Femur (tissue), 1 donor: ENCODE results near the gene PLAAT2.
"Not testable (repeated sequence)": the region's sequence is repeated elsewhere in the genome, so short reads cannot be mapped to it uniquely, and the experiment has no call there.

Experiments
- DNase-seq: peaks from one replicate; pipeline ENCODE4 v3.0.0-alpha.2; 2017

Gene PLAAT2

GRCh38 chr11:63547061-63547460 lies 16.1 kb downstream of the PLAAT2 start:
- DNase-seq = no peak

DNA sequence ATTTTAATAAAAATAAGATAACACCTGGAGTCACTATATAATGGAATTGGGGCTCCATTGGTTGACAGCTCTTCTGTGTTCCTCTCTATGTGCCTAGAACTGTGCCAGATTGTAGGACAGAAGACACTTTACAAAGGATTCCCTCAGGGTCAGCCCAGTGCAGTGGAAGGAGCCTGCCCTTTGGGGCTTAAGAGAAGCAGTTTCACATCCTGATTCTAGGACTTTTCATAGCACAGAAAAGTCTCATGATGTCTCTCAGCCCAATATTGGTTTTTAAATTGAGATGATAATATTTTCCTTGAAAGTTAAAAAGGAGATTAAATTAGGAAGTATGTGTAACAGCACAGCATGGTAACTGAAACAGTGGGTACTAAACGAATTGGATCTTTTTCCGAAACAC lies 19.5 kb downstream of the PLAAT2 start:
- DNase-seq = no peak

DNA sequence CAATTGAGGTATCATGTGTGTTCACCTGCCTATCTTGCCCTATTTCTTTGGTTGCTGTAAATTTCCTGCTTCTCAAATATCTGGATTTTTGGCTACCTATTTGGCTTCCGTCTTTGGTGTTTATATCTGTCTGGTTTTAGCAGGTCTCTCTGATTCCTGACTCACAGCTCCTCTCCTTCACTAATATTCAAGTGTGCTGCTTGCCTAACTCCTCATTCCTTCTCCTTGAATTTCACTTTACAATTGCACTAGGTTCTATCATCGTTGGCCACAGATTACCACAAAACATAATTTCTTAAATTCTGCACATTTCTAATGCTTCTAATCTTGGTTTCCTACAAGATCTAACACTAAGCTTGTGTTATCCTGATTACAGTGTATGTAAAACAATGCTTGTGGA lies 20.7 kb downstream of the PLAAT2 start:
- DNase-seq = not testable (repeated sequence)

GRCh38 chr11:63537293-63538101 lies 25.7 kb downstream of the PLAAT2 start:
- DNase-seq = peak; percentile 72

GRCh38 chr11:63536669-63537292 lies 26.4 kb downstream of the PLAAT2 start, which contains the start of gene PLAAT4:
Gene PLAAT4, plus strand, starts transcription at chr11:63536808. Its CDS starts 61 bp downstream, at chr11:63536869.
- DNase-seq = peak; percentile 75

DNA sequence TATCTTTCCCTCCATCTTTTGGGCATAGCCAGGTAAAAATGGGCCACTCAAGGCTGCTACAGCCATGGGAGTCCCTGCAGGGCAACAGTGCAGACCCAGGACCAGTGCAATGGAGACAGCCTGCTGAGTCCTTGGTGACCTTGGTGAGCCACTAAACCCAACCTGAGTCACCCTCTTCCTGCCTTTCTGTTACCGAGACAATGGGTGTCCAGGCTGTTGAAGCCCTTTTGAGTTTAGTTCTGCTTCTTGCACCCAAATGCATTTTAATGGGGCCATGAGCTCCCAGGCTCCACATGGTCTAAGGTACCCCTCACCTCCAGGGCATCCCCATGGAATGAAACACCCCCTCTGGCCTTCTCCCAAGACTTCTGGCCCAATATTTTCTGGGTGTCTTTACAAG lies 27.4 kb downstream of the PLAAT2 start:
- DNase-seq = no peak

DNA sequence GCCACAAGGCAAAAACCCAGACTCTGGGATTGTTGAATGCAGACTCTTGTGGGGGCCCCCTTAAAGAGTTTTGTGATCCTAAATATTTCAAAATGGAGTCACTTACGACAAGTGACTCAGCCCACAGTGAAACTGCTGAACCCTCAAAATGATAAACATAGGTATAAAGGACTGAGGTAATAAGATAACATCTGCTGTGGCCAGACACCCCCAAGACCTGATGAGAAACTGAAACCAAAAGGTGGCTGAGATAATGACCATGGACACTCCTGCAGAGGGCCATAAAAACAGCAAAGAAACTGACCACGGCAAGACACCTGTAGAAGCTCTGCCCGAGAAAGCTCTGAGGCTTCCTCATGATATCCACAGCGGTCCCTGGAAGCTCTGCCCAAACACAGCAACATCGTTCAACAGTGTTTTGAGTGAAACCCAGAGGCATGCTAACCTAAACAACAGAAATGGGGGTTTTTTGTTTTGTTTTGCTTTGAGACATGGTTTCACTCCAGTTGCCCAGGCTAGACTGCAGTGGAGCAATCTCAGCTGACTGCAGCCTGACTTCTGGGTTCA lies 28.2 kb downstream of the PLAAT2 start:
- DNase-seq = no peak

- DNase-seq = no peak
Observed at GRCh38 chr11:63534076-63534475, 29.1 kb downstream of the PLAAT2 start.

DNA sequence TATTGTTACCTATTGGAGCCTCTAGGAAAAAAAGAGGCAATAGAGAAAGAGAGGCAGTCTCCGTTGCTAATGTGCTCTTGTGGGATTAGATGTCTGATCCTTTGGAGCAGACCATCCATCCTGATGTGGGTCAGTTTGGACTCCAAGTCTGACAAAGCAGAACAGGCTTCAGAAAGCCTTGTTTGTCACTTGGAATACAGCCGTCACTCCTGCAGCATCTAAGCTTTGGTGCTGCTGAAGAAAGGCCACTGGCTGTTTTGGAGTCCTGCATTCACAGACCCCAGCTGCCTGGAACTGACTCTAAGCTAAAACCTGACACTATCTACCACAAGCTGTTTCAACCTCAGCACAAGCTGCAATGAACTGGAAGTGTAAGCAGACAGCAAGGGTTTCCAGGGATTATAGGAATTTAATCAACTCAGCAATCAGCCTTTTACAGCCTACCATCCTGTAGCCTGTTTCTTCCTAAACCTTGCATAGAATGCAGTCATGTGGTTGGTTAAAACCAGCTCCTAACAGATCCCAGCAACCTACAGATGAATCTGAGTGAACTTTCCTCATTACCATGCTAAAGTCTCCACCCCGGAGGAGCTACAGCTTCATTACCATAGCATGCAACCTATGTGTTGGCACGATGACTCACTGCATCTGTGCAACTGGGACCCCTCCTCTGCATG lies 30.2 kb downstream of the PLAAT2 start:
- no peak for DNase-seq

DNA sequence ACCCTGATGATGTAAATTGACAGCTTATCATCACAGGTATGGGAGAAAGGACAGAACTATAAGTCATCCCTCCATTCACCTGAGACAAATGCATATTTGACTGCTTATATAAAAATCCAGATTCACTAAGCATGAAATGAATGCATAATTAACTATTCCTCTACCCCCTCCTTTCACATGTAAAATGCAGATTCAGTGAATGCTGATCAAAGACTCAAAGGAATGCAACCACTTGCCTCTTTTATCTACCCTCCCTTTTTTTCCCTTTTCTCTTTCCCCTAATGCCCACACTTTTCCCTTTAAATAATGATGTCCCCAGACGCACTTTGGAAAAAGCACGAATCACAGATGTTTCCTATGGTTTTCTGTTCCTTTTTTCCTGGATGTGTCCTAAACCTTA lies 31.1 kb downstream of the PLAAT2 start:
- DNase-seq = no peak

- DNase-seq = not testable (repeated sequence)
Observed at GRCh38 chr11:63531074-63531792, 31.9 kb downstream of the PLAAT2 start.

GRCh38 chr11:63530021-63530420 lies 33.2 kb downstream of the PLAAT2 start:
- no peak for DNase-seq

DNA sequence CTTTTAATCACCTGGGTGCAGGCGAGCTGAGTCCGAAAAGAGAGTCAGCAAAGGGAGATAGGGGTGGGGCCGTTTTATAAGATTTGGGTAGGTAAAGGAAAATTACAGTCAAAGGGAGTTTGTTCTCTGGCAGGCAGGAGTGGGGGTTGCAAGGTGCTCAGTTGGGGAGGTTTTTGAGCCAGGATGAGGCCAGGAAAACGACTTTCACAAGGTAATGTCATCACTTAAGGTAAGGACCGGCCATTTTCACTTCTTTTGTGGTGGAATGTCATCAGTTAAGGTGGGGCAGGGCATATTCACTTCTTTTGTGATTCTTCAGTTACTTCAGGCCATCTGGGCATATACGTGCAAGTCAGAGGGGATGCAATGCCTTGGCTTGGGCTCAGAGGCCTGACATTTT lies 33.8 kb downstream of the PLAAT2 start:
- DNase-seq = not testable (repeated sequence)

DNA sequence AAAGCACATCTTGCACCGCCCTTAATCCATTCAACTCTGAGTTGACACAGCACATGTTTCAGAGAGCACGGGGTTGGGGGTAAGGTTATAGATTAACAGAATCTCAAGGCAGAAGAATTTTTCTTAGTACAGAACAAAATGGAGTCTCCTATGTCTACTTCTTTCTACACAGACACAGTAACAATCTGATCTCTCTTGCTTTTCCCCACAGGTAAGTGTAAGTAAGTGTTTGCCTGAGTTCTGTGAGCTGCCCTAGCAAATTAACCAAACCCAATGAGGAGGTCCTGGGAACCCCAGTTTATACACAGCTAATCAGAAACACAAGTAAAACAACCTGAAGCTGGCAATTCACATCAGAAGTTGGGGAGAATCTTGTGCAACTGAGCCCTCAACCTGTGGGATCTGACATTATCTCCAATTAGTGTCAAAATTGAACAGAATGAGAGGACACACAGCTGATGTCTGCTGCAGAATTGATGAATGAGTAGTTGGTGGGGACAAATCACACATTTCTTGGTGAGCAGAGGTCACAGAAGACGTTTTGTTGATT lies 34.4 kb downstream of the PLAAT2 start:
- not testable (repeated sequence) for DNase-seq

DNA sequence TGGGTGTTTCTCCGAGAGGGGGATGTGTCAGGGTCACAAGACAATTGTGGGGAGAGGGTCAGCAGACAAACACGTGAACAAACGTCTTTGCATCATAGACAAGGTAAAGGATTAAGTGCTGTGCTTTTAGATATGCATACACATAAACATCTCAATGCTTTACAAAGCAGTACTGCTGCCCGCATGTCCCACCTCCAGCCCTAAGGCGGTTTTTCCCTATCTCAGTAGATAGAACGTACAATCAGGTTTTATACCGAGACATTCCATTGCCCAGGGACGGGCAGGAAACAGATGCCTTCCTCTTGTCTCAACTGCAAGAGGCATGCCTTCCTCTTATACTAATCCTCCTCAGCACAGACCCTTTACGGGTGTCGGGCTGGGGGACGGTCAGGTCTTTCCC lies 35.0 kb downstream of the PLAAT2 start:
- DNase-seq = not testable (repeated sequence)

DNA sequence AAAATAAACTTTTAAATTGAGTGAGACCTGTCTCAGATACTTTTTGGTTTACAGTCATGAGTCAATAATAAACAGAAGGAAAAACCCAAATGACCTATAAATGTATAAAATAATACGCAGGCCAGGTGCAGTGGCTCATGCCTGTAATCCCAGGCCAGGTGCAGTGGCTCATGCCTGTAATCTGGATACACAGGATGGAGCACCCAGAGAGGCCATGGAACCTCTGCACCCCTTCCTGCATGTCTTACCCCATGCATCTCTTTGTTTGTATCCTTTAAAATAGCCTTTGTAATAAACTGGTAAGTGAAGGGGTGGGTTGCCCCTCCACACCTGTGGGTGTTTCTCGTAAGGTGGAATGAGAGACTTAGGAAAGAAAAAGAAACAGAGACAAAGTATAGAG lies 35.5 kb downstream of the PLAAT2 start:
- DNase-seq = no peak

GRCh38 chr11:63523151-63523550 lies 40.0 kb downstream of the PLAAT2 start:
- no peak for DNase-seq

DNA sequence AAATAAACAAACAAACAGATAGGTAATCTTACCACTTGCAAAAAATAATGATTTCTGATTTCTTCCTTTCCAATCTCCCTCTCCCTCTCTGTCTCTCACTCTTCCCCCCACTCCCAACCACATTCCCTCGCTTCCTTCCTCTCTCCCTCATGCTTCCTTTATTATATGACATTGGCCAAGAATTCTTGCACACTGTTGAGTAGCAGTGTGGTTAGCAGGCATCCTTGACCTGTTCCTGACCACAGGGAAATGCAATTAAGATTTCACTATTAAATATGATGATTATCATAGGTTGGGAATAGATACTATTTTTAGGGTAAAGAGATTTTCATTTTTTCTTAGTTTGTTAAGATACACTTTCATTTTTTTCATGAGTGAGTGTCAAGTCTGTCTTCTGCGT lies 41.3 kb downstream of the PLAAT2 start:
- DNase-seq = no peak

DNA sequence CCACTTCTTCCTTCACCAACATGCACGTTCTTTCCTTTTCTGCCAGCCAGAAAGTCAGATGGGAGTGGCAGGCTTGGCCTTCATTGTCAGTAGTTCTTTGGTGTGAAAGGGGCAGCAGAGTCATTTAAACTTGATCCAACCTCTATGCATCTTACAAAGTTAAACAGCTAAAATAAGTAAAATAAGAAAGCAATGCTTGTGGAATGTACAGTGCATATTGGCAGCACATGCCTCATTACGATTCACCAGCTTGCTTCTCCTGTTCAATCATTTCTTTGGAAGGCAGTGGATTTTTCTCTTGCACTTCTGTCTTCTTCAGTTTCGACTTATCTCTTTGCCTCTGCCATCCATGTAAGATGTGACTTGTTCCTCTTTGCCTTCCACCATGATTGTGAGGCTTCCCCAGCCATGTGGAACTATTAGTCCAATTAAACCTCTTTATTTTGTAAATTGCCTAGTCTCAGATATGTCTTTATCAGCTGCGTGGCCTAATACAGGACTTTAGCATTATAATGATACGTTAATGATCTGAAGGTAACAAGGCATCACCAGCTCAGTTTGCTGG lies 42.5 kb downstream of the PLAAT2 start:
- no peak for DNase-seq

DNA sequence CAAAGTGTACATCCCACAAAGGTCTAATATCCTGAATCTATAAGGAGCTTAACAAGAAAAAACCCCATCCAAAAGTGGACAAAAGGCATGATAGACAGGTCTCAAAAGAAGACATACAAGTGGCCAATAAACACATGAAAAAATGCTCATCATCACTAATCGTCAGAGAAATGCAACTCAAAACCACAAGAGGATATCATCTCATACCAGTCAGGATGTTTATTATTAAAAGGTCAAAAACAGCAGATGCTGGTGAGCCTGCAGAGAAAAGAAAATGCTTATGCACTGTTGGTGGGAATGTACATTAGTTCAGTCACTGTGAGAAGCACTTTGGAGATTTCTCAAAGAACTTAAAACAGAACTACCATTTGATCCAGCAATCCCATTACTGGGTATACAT lies 44.6 kb downstream of the PLAAT2 start:
- DNase-seq = no peak

GRCh38 chr11:63517156-63517555 lies 46.0 kb downstream of the PLAAT2 start:
- no peak for DNase-seq

- DNase-seq = no peak
Observed at GRCh38 chr11:63516109-63516508, 47.1 kb downstream of the PLAAT2 start.
